SJSA1 (cell line): ENCODE data around the gene KCNG2. TPM values are rescaled to one million over a fixed set of nuclear protein-coding genes. Genes with fewer than 3 reads are reported as not detected.

Source experiments
- DNase-seq, 2 experiments: peaks; one replicate each; pipeline ENCODE4 v3.0.0-alpha.2; 2015 to 2020; ENCODE audit warnings: low spot score in 2 of 2, low read depth in 1 of 2
- H3K27ac ChIP-seq: fragments of 250-450 bp; sonication (Bioruptor Pico); 2 replicates; pipeline ENCODE4 v1.5.1; 2020; ENCODE audit warnings: mild to moderate bottlenecking, moderate library complexity
- H3K27me3 ChIP-seq: fragments of 250-450 bp; sonication (Bioruptor Pico); replicated peaks from 2 replicates; pipeline ENCODE4 v1.5.1; 2020; ENCODE audit warnings: mild to moderate bottlenecking, moderate library complexity
- H3K36me3 ChIP-seq: fragments of 250-450 bp; sonication (Bioruptor Pico); 2 replicates; pipeline ENCODE4 v1.5.1; 2020; ENCODE audit warnings: mild to moderate bottlenecking
- H3K4me1 ChIP-seq: fragments of 250-450 bp; sonication (Bioruptor Pico); replicated peaks from 2 replicates; pipeline ENCODE4 v1.6.1; 2021; ENCODE audit warnings: mild to moderate bottlenecking
- H3K4me3 ChIP-seq: fragments of 250-450 bp; sonication (Bioruptor Pico); 2 replicates; pipeline ENCODE4 v1.5.1; 2020; ENCODE audit warnings: mild to moderate bottlenecking
- H3K9me3 ChIP-seq: fragments of 250-450 bp; sonication (Bioruptor Pico); replicated peaks from 2 replicates; pipeline ENCODE4 v1.5.1; 2020; ENCODE audit warnings: mild to moderate bottlenecking
- total RNA-seq: library from RNA; depleted of rRNA; stranded (reverse); fragments of >200 nt; shearing (Covaris generic); gene quantifications from 2 replicates; pipeline ENCODE4 v1.2.3, GENCODE V29; 2014

Gene KCNG2
- total RNA-seq, 1 experiment from 2014 or later = not detected

- Histone ChIP-seq H3K36me3 (peaks cover 40% of the 10 kb centered on the region), H3K4me3 (no peak overlapping the region), H3K4me1 (no peaks in the 10 kb centered on the region), H3K27me3 (no peaks in the 10 kb centered on the region), H3K27ac (no peak overlapping the region), H3K9me3 (peaks cover 14% of the 10 kb centered on the region)
- DNase-seq = no peak
Observed at GRCh38 chr18:79939096-79939495, 141.4 kb downstream of the KCNG2 start.

DNA sequence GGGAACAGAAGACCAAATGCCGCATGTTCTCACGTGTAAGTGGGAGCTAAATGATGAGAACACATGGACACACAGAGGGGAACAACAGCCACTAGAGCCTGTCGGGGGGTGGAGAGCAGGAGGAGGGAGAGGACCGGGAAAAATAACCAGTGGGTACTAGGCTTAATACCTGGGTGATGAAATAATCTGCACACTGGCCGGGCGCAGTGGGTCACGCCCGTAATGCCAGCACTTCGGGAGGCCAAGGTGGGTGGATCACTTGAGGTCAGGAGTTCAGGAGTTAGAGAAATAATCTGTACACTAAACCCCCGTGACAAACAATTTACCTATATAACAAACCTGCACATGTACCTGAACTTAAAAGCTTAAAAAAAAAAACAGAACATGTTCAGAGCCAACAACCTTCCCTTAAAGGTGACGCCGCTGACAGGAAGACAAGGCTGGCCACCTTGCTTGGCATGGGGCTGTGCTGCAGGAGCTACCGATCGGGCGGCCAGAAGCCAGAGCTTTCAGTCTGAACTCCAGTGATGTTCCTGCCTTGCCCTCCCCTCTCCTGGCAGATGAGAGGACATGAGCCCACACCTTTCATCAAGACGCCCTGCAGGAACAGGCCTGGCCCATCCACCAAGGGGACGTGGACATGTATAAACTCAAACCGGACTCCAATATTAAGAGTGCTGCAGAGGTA, 142.5 kb downstream of the KCNG2 start:
- Histone ChIP-seq H3K4me1 (no peaks in the 10 kb centered on the region), H3K27me3 (no peaks in the 10 kb centered on the region), H3K4me3 (no peak overlapping the region), H3K36me3 (peaks cover 32% of the 10 kb centered on the region), H3K9me3 (peaks cover 14% of the 10 kb centered on the region), H3K27ac (no peak overlapping the region)
- DNase-seq = peak in 1 of 2 experiments; percentile 20

DNA sequence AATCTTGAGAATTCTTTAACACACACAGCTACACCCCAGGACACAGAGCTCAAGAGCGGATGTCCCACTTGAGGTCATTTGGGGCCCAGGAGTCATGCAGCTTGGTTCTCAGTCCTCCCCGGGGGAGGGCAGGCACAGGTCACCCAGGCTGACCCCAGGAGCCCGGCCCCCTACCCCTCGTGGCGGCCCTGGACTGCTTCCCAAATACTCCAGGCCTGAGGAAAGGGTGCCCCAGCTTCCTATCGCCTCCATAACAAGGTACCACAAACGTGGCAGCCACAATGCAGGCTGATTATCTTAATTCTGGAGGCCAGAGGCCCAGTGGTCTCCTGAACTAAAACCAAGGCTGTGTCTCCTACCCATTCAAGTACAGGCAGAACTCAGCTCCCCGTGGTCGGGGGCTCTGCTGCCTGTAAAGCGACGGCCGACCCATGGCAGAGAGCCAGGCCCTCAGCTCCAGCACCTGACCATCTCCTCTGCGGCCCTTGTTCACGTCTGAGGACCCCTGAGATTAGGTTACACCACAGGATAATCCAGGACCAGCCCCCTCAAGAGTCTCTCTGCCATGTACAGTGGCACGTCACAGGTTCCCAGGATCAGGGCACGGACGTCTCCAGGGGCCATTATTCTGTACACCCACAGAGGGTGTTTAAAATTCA, 143.2 kb downstream of the KCNG2 start:
- peak in 1 of 2 experiments; percentile 32 for DNase-seq
- H3K27ac ChIP-seq = no peak overlapping the region
- peaks cover 31% of the 10 kb centered on the region for H3K36me3 ChIP-seq
- H3K4me1 ChIP-seq = no peaks in the 10 kb centered on the region
- H3K9me3 ChIP-seq = peaks cover 9% of the 10 kb centered on the region
- H3K27me3 ChIP-seq = no peaks in the 10 kb centered on the region
- H3K4me3 ChIP-seq = no peak overlapping the region

DNA sequence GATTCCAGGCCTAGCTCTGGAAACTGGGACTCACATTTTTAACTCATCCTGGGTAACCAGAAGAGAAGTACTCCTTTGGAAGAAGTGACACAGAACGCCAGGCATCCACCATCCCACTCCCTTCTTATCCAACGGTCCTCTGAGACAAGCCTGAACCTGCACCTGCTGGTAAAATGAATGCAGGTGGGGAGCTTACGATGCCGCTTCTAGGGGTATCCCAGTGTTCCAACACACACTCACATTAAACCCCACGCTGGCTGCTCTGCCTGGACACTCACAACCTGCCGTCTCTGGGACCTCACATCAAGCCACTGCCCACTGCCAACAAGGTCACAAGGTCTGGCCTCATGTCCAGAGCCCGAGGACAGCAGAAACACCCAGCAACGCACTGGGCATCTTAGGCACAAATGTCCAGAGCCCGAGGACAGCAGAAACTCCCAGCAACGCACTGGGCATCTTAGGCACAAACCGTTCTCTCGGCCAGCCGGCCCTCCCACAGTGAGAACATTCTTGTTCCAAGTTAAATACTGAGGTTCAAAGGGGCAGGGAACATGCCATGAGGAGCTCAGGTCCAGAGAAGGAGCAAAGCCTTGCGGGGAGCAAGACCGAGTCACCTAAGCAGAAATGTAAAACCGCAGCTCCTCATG, 143.9 kb downstream of the KCNG2 start:
- H3K4me3 ChIP-seq = no peak overlapping the region
- peaks cover 7% of the 10 kb centered on the region for H3K9me3 ChIP-seq
- H3K36me3 ChIP-seq = peaks cover 25% of the 10 kb centered on the region
- no peak overlapping the region for H3K27ac ChIP-seq
- DNase-seq = peak in 1 of 2 experiments; percentile 31
- no peaks in the 10 kb centered on the region for H3K4me1 ChIP-seq
- no peaks in the 10 kb centered on the region for H3K27me3 ChIP-seq

DNA sequence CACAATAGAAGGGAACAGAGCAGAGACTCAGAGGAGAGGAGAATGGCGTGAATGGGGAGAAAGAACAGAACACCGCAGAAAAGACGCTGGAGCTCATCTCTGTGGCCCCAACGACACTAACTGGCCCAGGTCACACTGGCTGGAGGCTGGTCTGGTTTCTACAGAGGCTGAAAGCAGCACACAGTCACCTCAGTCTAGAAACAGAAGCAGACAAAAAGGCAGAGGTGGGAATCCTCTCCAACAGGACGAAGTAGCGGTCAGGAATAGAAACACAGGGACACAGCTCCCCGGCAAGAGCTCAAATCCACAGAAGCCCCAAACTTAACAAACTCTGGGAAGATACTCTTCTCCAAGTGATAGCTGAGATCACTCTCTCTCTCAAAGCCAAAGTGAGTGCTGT, 144.5 kb downstream of the KCNG2 start:
- Histone ChIP-seq H3K27me3 (no peaks in the 10 kb centered on the region), H3K36me3 (peaks cover 23% of the 10 kb centered on the region), H3K4me3 (no peak overlapping the region), H3K4me1 (no peaks in the 10 kb centered on the region), H3K27ac (no peak overlapping the region), H3K9me3 (peaks cover 4% of the 10 kb centered on the region)
- DNase-seq = no peak

DNA sequence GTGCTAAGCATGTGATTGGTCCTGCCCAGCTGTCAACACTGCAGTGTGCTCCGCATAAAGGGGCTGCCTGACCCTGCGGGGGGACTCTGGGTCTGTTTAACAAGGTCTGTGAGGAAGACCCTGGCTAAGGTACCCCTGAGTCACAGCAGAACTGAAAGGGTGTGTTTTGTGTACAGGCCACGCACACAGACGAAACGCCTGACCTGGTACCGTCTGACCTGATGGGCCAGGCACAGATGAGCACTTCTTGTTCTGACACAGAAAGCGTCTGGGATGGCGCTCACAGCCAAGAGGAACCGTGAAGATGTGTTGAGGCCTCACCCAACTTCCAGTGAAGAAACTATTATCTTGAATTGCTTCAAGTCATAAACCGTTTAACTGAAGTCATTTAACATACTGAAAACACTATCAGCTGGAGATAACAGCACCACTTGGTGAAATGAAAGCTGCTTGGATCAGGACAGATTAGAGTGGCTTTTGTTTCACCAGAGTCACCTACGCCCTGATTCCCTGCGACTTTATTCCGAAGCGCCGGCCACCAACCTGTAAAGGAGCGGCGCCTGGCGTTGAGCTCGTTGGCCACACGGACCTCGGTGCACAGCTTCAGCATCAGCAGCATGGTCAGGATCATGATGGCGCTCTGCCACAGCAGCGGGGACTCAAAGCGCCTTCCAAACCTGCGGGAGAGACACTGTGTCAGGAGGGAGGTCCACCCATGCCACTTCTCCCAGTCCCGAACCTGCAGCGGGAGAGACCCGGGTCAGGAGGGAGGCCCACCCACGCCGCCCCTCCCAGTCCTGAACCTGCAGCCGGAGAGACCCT, 145.3 kb downstream of the KCNG2 start:
- Histone ChIP-seq H3K4me1 (no peaks in the 10 kb centered on the region), H3K36me3 (peaks cover 22% of the 10 kb centered on the region), H3K27ac (no peak overlapping the region), H3K9me3 (no peaks in the 10 kb centered on the region), H3K4me3 (no peak overlapping the region), H3K27me3 (no peaks in the 10 kb centered on the region)
- peak in 1 of 2 experiments; percentile 36 for DNase-seq

DNA sequence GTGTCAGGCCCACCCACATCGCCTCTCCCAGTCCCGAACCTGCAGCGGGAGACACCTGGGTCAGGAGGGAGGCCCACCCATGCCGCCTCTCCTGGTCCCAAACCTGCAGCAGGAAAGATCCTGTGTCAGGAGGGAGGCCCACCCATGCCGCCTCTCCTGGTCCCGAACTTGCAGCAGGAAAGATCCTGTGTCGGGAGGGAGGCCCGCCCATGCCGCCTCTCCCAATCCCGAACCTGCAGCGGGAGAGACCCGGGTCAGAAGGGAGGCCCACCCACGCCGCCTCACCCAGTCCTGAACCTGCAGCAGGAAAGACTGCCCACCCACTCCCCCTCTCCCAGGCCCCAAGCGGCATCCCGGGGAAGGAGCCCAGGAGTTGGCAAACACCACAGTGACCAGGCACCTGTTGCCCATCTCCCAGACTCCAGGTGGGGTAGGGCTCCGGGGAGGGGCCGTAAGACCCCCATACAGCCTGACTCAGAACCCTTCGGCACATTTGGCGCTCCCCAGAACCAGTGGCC, 145.9 kb downstream of the KCNG2 start:
- no peaks in the 10 kb centered on the region for H3K4me1 ChIP-seq
- DNase-seq = peak in 1 of 2 experiments; percentile 40
- peaks cover 27% of the 10 kb centered on the region for H3K36me3 ChIP-seq
- no peak overlapping the region for H3K4me3 ChIP-seq
- H3K27me3 ChIP-seq = no peaks in the 10 kb centered on the region
- no peaks in the 10 kb centered on the region for H3K9me3 ChIP-seq
- H3K27ac ChIP-seq = no peak overlapping the region

DNA sequence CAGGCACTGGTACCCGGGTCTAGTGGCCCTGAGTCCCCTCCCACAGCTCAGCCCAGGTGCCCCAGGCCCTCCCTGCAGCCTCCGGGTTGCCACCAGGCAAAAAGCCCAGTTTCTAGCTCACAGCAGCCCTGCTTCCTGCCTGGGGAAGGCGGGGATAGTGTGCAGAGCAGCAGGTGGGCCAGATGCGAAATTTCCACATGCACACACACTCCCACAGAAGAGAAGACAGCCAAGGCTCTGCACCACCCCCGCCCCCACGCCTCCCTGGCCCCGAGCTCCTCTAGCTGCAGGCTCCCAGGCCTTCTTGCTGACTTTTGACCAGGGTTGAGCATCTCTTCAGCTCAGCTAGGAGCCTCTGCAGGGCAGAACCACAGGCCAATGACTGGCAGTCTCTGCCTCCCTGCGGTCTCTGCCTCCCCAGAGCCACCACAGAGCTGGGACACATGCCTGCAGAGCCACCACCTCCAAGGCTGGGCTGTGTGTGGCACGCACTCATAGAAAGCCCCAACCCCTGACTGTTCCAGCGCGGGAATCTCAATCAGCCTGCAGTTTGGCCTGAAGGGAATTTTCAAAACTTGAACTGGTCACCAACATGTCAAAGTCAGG, 146.5 kb downstream of the KCNG2 start:
- Histone ChIP-seq H3K27ac (no peak overlapping the region), H3K4me1 (no peaks in the 10 kb centered on the region), H3K27me3 (no peaks in the 10 kb centered on the region), H3K4me3 (no peak overlapping the region), H3K9me3 (no peaks in the 10 kb centered on the region), H3K36me3 (peaks cover 27% of the 10 kb centered on the region)
- peak in 1 of 2 experiments; percentile 32 for DNase-seq

DNA sequence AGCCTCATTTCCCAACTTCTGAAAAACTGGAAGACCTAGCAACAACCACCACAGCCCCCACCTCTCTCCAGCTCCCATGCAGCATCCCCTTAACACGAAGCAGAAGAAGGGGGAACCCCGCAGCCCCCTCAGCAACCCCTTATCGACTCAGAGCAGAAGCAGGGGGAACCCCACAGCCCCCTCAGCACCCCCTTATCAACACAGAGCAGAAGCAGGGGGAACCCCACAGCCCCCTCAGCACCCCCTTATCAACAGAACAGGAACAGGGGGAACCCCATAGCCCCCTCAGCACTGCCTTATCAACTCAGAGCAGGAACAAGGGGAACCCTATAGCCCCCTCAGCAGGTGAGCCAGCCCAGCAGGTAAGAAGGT, 147.0 kb downstream of the KCNG2 start:
- Histone ChIP-seq H3K4me3 (no peak overlapping the region), H3K36me3 (peaks cover 26% of the 10 kb centered on the region), H3K4me1 (no peaks in the 10 kb centered on the region), H3K27ac (no peak overlapping the region), H3K27me3 (no peaks in the 10 kb centered on the region), H3K9me3 (no peaks in the 10 kb centered on the region)
- DNase-seq = peak in 1 of 2 experiments; percentile 27

GRCh38 chr18:79945118-79946042, 147.6 kb downstream of the KCNG2 start:
- Histone ChIP-seq H3K27ac (no peak overlapping the region), H3K4me1 (peaks cover 3% of the 10 kb centered on the region), H3K9me3 (no peaks in the 10 kb centered on the region), H3K4me3 (no peak overlapping the region), H3K27me3 (no peaks in the 10 kb centered on the region), H3K36me3 (peaks cover 26% of the 10 kb centered on the region)
- peak in 1 of 2 experiments; percentile 21 for DNase-seq

- H3K27ac ChIP-seq = no peak overlapping the region
- DNase-seq = no peak
- H3K27me3 ChIP-seq = no peaks in the 10 kb centered on the region
- peaks cover 13% of the 10 kb centered on the region for H3K4me1 ChIP-seq
- H3K9me3 ChIP-seq = peaks cover 4% of the 10 kb centered on the region
- H3K4me3 ChIP-seq = no peak overlapping the region
- H3K36me3 ChIP-seq = peaks cover 29% of the 10 kb centered on the region
Observed at GRCh38 chr18:79947054-79947755, 149.5 kb downstream of the KCNG2 start.
